HG03159 (cell line): ENCODE measurements around the gene MTM1.

Experiments used
- ATAC-seq: cut with Tn5 transposase; IDR thresholded peaks from one replicate; pipeline ENCODE4 v1.9.1; 2021; ENCODE audit warnings: mild to moderate bottlenecking, moderate library complexity; ENCODE audit not compliant: unreplicated experiment

Gene MTM1

GRCh38 chrX:150568320-150569154 lies at the start of gene MTM1:
MTM1 (plus strand) TSS chrX:150568621; CDS start chrX:150592615, 23,994 bp downstream.
- peak; percentile 94 for ATAC-seq

GRCh38 chrX:150522494-150522893 lies 45.9 kb upstream of the MTM1 start:
- no peak for ATAC-seq

- ATAC-seq, result no peak
Measured at GRCh38 chrX:150525061-150525919, 43.1 kb upstream of the MTM1 start.

GRCh38 chrX:150526692-150527091 lies 41.7 kb upstream of the MTM1 start:
- no peak for ATAC-seq

GRCh38 chrX:150527108-150527507 lies 41.3 kb upstream of the MTM1 start:
- ATAC-seq, result no peak

- no peak for ATAC-seq
Measured at GRCh38 chrX:150529587-150529986, 38.8 kb upstream of the MTM1 start.

- no peak for ATAC-seq
Measured at GRCh38 chrX:150530821-150531220, 37.6 kb upstream of the MTM1 start.

- ATAC-seq, result no peak
Measured at GRCh38 chrX:150531467-150531866, 37.0 kb upstream of the MTM1 start.

- no peak for ATAC-seq
Measured at GRCh38 chrX:150533863-150534262, 34.6 kb upstream of the MTM1 start.

GRCh38 chrX:150536455-150537116 lies 31.8 kb upstream of the MTM1 start:
- ATAC-seq, result no peak

- no peak for ATAC-seq
Measured at GRCh38 chrX:150537851-150538250, 30.6 kb upstream of the MTM1 start.

GRCh38 chrX:150540965-150541364 lies 27.5 kb upstream of the MTM1 start:
- no peak for ATAC-seq

- peak; percentile 12 for ATAC-seq
Measured at GRCh38 chrX:150542846-150543229, 25.6 kb upstream of the MTM1 start.

GRCh38 chrX:150543230-150544155 lies 24.9 kb upstream of the MTM1 start:
- ATAC-seq, result peak; percentile 43

- no peak for ATAC-seq
Measured at GRCh38 chrX:150544222-150544787, 24.1 kb upstream of the MTM1 start.

- ATAC-seq, result no peak
Measured at GRCh38 chrX:150544835-150545770, 23.3 kb upstream of the MTM1 start.

GRCh38 chrX:150546711-150547153 lies 21.7 kb upstream of the MTM1 start:
- no peak for ATAC-seq

- ATAC-seq, result peak; percentile 49
Measured at GRCh38 chrX:150547375-150548115, 20.9 kb upstream of the MTM1 start.
